ENCODE results near the gene RBM33.

Gene RBM33

GRCh38 chr7:155750255-155751125 lies 106.0 kb downstream of the RBM33 start:
- DNase-seq (ENCODE audit: low read depth), result no peak

GRCh38 chr7:155751409-155751808 lies 106.9 kb downstream of the RBM33 start:
- DNase-seq (ENCODE audit: low read depth), result no peak

- no peak for DNase-seq (ENCODE audit: low read depth)
These were observed 108.4 kb downstream of the RBM33 start for GRCh38 chr7:155752756-155753445.

GRCh38 chr7:155753446-155753965 lies 109.0 kb downstream of the RBM33 start:
- DNase-seq (ENCODE audit: low read depth), result no peak

GRCh38 chr7:155754165-155754564 lies 109.7 kb downstream of the RBM33 start:
- DNase-seq (ENCODE audit: low read depth), result no peak

- DNase-seq (ENCODE audit: low read depth), result no peak
These were observed 110.6 kb downstream of the RBM33 start for GRCh38 chr7:155755026-155755425.

- no peak for DNase-seq (ENCODE audit: low read depth)
These were observed 111.9 kb downstream of the RBM33 start for GRCh38 chr7:155756322-155756721.

GRCh38 chr7:155758348-155758747 lies 113.9 kb downstream of the RBM33 start:
- no peak for DNase-seq (ENCODE audit: low read depth)

GRCh38 chr7:155759740-155760430 lies 115.4 kb downstream of the RBM33 start:
- no peak for DNase-seq (ENCODE audit: low read depth)

- DNase-seq (ENCODE audit: low read depth), result no peak
These were observed 116.7 kb downstream of the RBM33 start for GRCh38 chr7:155761162-155761561.

- DNase-seq (ENCODE audit: low read depth), result no peak
These were observed 117.6 kb downstream of the RBM33 start for GRCh38 chr7:155762036-155762435.

- DNase-seq (ENCODE audit: low read depth), result no peak
These were observed 118.2 kb downstream of the RBM33 start for GRCh38 chr7:155762655-155763054.

GRCh38 chr7:155763122-155763521 lies 118.7 kb downstream of the RBM33 start:
- no peak for DNase-seq (ENCODE audit: low read depth)

GRCh38 chr7:155763691-155764437 lies 119.4 kb downstream of the RBM33 start:
- no peak for DNase-seq (ENCODE audit: low read depth)

GRCh38 chr7:155764438-155764793 lies 120.0 kb downstream of the RBM33 start:
- no peak for DNase-seq (ENCODE audit: low read depth)

- no peak for DNase-seq (ENCODE audit: low read depth)
These were observed 121.0 kb downstream of the RBM33 start for GRCh38 chr7:155765458-155765857.

- no peak for DNase-seq (ENCODE audit: low read depth)
These were observed 121.9 kb downstream of the RBM33 start for GRCh38 chr7:155766386-155766785.

- no peak for DNase-seq (ENCODE audit: low read depth)
These were observed 122.8 kb downstream of the RBM33 start for GRCh38 chr7:155766966-155767916.

- DNase-seq (ENCODE audit: low read depth), result peak; percentile 78
These were observed 125.2 kb downstream of the RBM33 start for GRCh38 chr7:155769701-155770100.

- no peak for DNase-seq (ENCODE audit: low read depth)
These were observed 125.8 kb downstream of the RBM33 start for GRCh38 chr7:155770241-155770640.

GRCh38 chr7:155773531-155773930 lies 129.1 kb downstream of the RBM33 start:
- no peak for DNase-seq (ENCODE audit: low read depth)

Data from GM04504 (cell line).